ENCODE data around the gene TRAPPC11. TPM values are rescaled to one million over a fixed set of nuclear protein-coding genes. Genes with fewer than 3 reads are reported as not detected.

TRAPPC11 gene
- 10 to 100 TPM; 16.3 to 28.5 (median 22.0) TPM for total RNA-seq
- 10 to 100 TPM; 10.4 to 11.7 TPM for polyA plus RNA-seq
- long read RNA-seq, donor 1, full-length matches to known transcripts: 7 of 14 reads
- long read RNA-seq, donor 1, partial matches to known transcripts: 5 of 14 reads
- long read RNA-seq, donor 1, other reads (novel, unspliced or antisense): 2 of 14 reads
- long read RNA-seq, donor 2, full-length matches to known transcripts: 15 of 25 reads
- long read RNA-seq, donor 2, partial matches to known transcripts: 6 of 25 reads
- long read RNA-seq, donor 2, other reads (novel, unspliced or antisense): 4 of 25 reads
- long read RNA-seq, donor 3, full-length matches to known transcripts: 9 of 17 reads
- long read RNA-seq, donor 3, partial matches to known transcripts: 4 of 17 reads
- long read RNA-seq, donor 3, other reads (novel, unspliced or antisense): 4 of 17 reads

GRCh38 chr4:183659029-183659871, at the start of gene TRAPPC11, which contains the start of gene RWDD4:
Gene TRAPPC11, plus strand, starts transcription at chr4:183659293. Its CDS starts 4,575 bp downstream, at chr4:183663868.
Gene RWDD4, minus strand, starts transcription at chr4:183659185. Its CDS starts 233 bp downstream, at chr4:183658952.
- intact Hi-C loops (cut with DNase I): loop anchor here (2.0 to 10.0 kb wide), 6 partner anchors 152 to 186 kb away; partner anchors contain the start of gene ING2 (in 7 of the 10)
- Histone ChIP-seq H3K9me3 (no peaks in the 10 kb centered on the region), H3K27ac (peak within 1 kb of the TSS; percentile 27 to 93 (median 88)), H3K36me3 (peaks cover 0 to 24% (median 5%) of the 10 kb centered on the region in 9 donors), H3K27me3 (no peaks in the 10 kb centered on the region), H3K4me3 (peak within 1 kb of the TSS; percentile 51 to 95 (median 85)), H3K4me1 (peaks cover 3 to 34% (median 21%) of the 10 kb centered on the region in 12 donors)
- ATAC-seq (peak; percentile 100), DNase-seq (peak; percentile 98 to 99 (median 99))
- 0 to 2% (median 0%) methylated on average over 11 to 57 of the region's 63 CpGs for WGBS, 4 donors
- peak; percentile 80 to 98 for TF ChIP-seq POLR2A (IDR thresholded peaks at IDR 0.05)
- peak in 6 of 12 donors; percentile 11 to 41 (median 24) for TF ChIP-seq CTCF (IDR thresholded peaks at IDR 0.05)

GRCh38 chr4:183610033-183610432, 49.1 kb upstream of the TRAPPC11 start:
- Histone ChIP-seq H3K4me3 (no peak overlapping the region), H3K27ac (no peak overlapping the region), H3K9me3 (no peaks in the 10 kb centered on the region), H3K36me3 (no peaks in the 10 kb centered on the region), H3K27me3 (peaks cover 0 to 1% (median 0%) of the 10 kb centered on the region in 9 donors), H3K4me1 (peaks cover 0 to 5% (median 0%) of the 10 kb centered on the region in 12 donors)
- WGBS, 4 donors: 78 to 85% (median 82%) methylated on average over 2 of the region's 2 CpGs
- intact Hi-C loops (cut with DNase I): no loop called here
- TF ChIP-seq CTCF (IDR thresholded peaks at IDR 0.05) (no peak), POLR2A (IDR thresholded peaks at IDR 0.05) (no peak)
- DNase-seq: peak in 1 of 5 donors; percentile 42
- ATAC-seq: peak in 1 of 4 donors; percentile 47

- intact Hi-C loops (cut with DNase I): no loop called here
- TF ChIP-seq POLR2A (IDR thresholded peaks at IDR 0.05) (no peak), CTCF (IDR thresholded peaks at IDR 0.05) (no peak)
- Histone ChIP-seq H3K27me3 (peaks cover 0 to 3% (median 0%) of the 10 kb centered on the region in 9 donors), H3K36me3 (no peaks in the 10 kb centered on the region), H3K4me3 (no peak overlapping the region), H3K4me1 (peaks cover 0 to 5% (median 0%) of the 10 kb centered on the region in 12 donors), H3K27ac (no peak overlapping the region), H3K9me3 (no peaks in the 10 kb centered on the region)
- 52 to 62% (median 59%) methylated on average over 7 of the region's 7 CpGs for WGBS, 4 donors
- DNase-seq: no peak
- peak in 1 of 4 donors; percentile 49 for ATAC-seq
Measured at GRCh38 chr4:183610613-183611012, 48.5 kb upstream of the TRAPPC11 start.
